Stimulated activated CD4-positive, alpha-beta T cell treated with anti-CD3 and anti-CD28 coated beads, TNF-alpha, amount 100 ng/mL, for 4 hours (primary cell): ENCODE data around the gene BNIP5.

Experiments used
- DNase-seq, 3 experiments: peaks; one replicate each; pipeline ENCODE4 v3.0.0-alpha.2; 2020; ENCODE audit warnings: low read depth in 3 of 3

The BNIP5 gene

DNA sequence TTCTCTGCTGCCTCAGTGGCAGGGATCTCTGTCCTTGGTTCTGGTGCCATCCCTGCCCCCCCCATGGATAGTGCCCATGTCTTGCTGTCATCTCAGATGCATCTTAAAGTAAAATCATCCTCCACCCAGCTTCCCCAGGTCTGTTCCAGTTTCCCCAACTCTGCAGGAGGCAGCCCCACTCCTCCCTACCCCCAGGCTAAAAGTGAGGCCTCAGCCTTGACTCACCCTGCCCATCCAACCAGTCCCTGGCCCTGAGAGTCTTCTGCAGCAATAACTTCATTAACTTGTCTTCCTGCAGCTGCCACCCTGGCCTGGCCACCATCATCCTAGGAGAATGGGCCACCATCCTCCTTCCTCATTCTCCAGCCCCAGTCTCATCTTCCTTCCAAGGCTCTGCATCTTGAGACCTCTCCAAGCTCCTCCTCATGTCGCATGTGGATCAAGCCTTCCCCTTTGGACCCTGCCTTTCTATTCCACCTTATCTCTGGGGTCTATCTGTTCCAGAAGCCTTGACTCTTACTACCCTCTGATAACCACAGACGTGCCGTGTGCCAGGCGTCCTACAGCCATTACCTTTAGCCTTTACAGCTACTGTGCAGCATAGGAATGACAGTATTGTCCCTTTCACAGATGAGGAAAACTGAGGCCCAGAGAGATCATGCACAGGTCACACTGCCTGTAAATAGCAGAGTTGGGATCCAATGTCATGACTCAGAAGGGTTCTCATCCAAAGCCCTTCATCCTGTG, 68.8 kb downstream of the BNIP5 start:
- DNase-seq: no peak

DNA sequence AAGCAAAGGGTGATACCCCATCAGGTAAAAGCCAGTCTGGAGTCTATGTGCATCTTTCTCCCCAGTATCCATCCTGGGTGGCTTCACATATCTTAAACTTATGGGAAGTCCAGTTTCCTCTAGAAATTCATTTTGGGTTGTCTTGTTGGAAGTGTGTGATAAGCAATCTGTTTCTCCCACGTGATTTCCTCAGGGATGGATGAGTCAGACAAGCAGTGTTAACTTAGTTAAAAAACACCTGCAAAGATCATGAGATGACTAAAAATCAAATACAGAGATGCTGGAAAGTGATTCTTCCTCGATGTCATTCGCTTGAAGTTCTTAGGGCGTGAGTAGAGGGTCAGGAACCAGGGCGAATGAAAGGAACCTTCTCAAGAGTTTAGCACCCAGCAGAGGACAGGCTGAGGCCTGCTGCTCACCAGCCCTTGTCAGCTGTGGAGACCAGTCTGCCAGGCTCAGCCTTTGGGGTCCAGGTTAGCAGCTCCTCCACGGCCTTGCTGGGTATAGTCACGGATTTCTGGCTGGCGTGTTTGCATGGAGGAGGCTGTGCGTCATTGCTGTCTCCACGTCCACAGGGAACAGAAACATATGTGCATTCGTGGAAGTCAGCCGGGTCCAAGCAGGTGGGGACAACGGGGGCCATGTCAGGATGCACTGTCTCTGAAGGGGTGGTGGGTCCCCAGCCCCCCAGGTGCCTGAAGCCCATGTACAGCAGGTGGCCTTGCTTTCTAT, 69.6 kb downstream of the BNIP5 start:
- no peak for DNase-seq
